WTC11 (cell line): ENCODE results near the gene TNNT3. TPM values are rescaled to one million over a fixed set of nuclear protein-coding genes. Genes with fewer than 3 reads are reported as not detected.

Experiments
- ATAC-seq: fragments of 200-7000 bp; cut with Tn5 transposase; 2 replicates; pipeline ENCODE4 v1.10.0; 2021; ENCODE audit warnings: mild to moderate bottlenecking, moderate library complexity
- CTCF ChIA-PET: fragments of 300-600 bp; sonication (Branson Sonifier 250); formaldehyde crosslinking; loops from one replicate; lab custom pipeline; 2021; ENCODE audit warnings: antibody characterized with exemption; lab: Charles Lee
- POLR2A ChIA-PET: fragments of 350-600 bp; sonication (Branson Sonifier 250); formaldehyde crosslinking; loops from one replicate; lab custom pipeline; 2021; ENCODE audit warnings: antibody characterized with exemption; lab: Charles Lee
- DNase-seq: peaks from one replicate; pipeline ENCODE4 v3.0.0; 2021; ENCODE audit warnings: low spot score
- H3K27ac Mint-ChIP-seq: 2 replicates; pipeline ENCODE4 v1.8.0; 2021; ENCODE audit warnings: mixed read lengths
- H3K27me3 Mint-ChIP-seq: 2 replicates; pipeline ENCODE4 v1.8.0; 2021; ENCODE audit warnings: low read depth, mild to moderate bottlenecking, moderate library complexity, mixed read lengths
- H3K36me3 Mint-ChIP-seq: 2 replicates; pipeline ENCODE4 v1.8.0; 2021; ENCODE audit warnings: mixed read lengths
- H3K4me1 Mint-ChIP-seq: 2 replicates; pipeline ENCODE4 v1.8.0; 2022; ENCODE audit warnings: mixed read lengths
- H3K4me3 Mint-ChIP-seq: 2 replicates; pipeline ENCODE4 v1.8.0; 2021; ENCODE audit warnings: mild to moderate bottlenecking, moderate library complexity, mixed read lengths
- H3K9me3 Mint-ChIP-seq: 2 replicates; pipeline ENCODE4 v1.8.0; 2021; ENCODE audit warnings: mixed read lengths
- ATF6 ChIP-seq: sonication (generic); formaldehyde crosslinking; IDR thresholded peaks from 2 replicates; pipeline ENCODE4 v1.8.1; 2023; ENCODE audit warnings: mild to moderate bottlenecking, missing genetic modification reagents
- CDX4 ChIP-seq: fragments of 250-450 bp; sonication (Bioruptor Pico); IDR thresholded peaks from 2 replicates; pipeline ENCODE4 v1.9.0; 2021; ENCODE audit warnings: moderate library complexity, mild to moderate bottlenecking, inconsistent platforms, borderline replicate concordance
- ELF4 ChIP-seq: sonication (generic); formaldehyde crosslinking; IDR thresholded peaks from 2 replicates; pipeline ENCODE4 v1.8.1; 2022; ENCODE audit warnings: low read depth, mild to moderate bottlenecking, moderate library complexity, missing genetic modification reagents
- ETV6 ChIP-seq: sonication (generic); formaldehyde crosslinking; IDR thresholded peaks from 2 replicates; pipeline ENCODE4 v1.8.1; 2022; ENCODE audit warnings: mild to moderate bottlenecking, missing genetic modification reagents
- FOXJ3 ChIP-seq: sonication (generic); formaldehyde crosslinking; IDR thresholded peaks from 2 replicates; pipeline ENCODE4 v1.9.0; 2021; ENCODE audit warnings: missing genetic modification reagents, mild to moderate bottlenecking, borderline replicate concordance
- GRHL2 ChIP-seq: fragments of 250-450 bp; sonication (Bioruptor Pico); IDR thresholded peaks from 2 replicates; pipeline ENCODE4 v1.8.0; 2022; ENCODE audit warnings: mild to moderate bottlenecking, moderate library complexity; ENCODE audit not compliant: insufficient replicate concordance, severe bottlenecking
- KAT7 ChIP-seq: sonication (generic); formaldehyde crosslinking; IDR thresholded peaks from 2 replicates; pipeline ENCODE4 v1.8.1; 2023; ENCODE audit warnings: missing genetic modification reagents, mild to moderate bottlenecking, borderline replicate concordance
- MAX ChIP-seq: sonication (generic); formaldehyde crosslinking; IDR thresholded peaks from 2 replicates; pipeline ENCODE4 v1.8.0; 2022; ENCODE audit warnings: mild to moderate bottlenecking, missing genetic modification reagents
- NFYB ChIP-seq: sonication (generic); formaldehyde crosslinking; conservative IDR thresholded peaks from 2 replicates; pipeline ENCODE4 v1.8.0; 2022; ENCODE audit warnings: low read depth, missing genetic modification reagents
- RELA ChIP-seq: sonication (generic); formaldehyde crosslinking; IDR thresholded peaks from 2 replicates; pipeline ENCODE4 v1.8.1; 2022; ENCODE audit warnings: missing genetic modification reagents, mild to moderate bottlenecking, borderline replicate concordance
- STAT6 ChIP-seq: sonication (generic); formaldehyde crosslinking; conservative IDR thresholded peaks from 2 replicates; pipeline ENCODE4 v1.8.1; 2023; ENCODE audit warnings: mild to moderate bottlenecking, low read depth, missing genetic modification reagents, moderate library complexity
- ZBTB21 ChIP-seq: sonication (generic); formaldehyde crosslinking; IDR thresholded peaks from 2 replicates; pipeline ENCODE4 v1.8.1; 2023; ENCODE audit warnings: mild to moderate bottlenecking, missing genetic modification reagents, borderline replicate concordance
- ZNF281 ChIP-seq: sonication (generic); formaldehyde crosslinking; IDR thresholded peaks from 2 replicates; pipeline ENCODE4 v1.8.0; 2023; ENCODE audit warnings: mild to moderate bottlenecking, missing genetic modification reagents
- ZNF396 ChIP-seq: fragments of 250-450 bp; sonication (Bioruptor Pico); IDR thresholded peaks from 2 replicates; pipeline ENCODE4 v1.8.0; 2021; ENCODE audit warnings: mild to moderate bottlenecking, moderate library complexity, borderline replicate concordance
- total RNA-seq: library from RNA; stranded (reverse); gene quantifications from 3 replicates; pipeline ENCODE4 v1.2.3, GENCODE V29; 2021
- TF ChIP-seq, protein P1 (sequence below): sonication (generic); formaldehyde crosslinking; IDR thresholded peaks from 2 replicates; pipeline ENCODE4 v1.8.1; 2023; ENCODE audit warnings: mild to moderate bottlenecking, missing genetic modification reagents, moderate library complexity

The TNNT3 gene
- total RNA-seq, 1 experiment from 2014 or later: not detected

DNA sequence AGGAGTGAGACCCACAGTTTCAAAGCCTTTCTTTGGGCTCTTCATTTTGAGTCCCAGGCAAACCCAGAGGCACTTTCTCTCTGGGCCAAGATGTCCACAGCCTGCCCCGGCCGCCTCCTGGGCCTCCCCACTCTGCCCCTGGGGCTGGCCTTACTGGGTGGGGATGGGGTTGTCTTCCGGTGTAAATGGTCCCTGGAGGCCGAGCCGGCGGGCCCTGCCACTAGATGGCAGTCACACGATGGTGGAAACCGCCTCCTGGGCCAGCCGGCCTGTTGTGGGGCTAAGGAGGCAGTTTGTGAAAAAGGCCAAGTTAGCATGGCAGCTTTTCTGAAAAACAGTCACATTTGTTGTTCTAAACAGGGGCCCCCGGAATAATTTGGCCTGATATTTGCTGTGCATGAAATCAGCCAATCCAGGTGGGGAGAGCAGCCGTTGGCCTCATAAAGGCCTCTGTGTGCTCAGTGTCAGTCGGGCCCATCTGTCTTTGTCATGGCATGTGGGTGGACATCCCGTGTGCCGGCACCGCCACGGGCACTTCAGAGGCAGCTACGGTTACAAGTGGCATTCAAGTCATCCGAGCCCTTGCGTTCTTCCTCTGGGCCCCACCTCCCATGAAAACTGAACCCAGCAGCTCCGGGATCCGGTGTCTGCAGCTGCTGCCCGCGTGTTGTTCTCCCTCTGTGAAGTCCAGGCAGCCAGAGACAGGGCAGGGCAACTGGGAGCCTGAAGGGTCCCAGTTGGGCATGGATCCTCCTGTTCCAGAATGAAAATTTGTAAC is 34.2 kb downstream of the TNNT3 start:
- no peak for TF ChIP-seq ETV6
- TF ChIP-seq ZBTB21: no peak
- ChIA-PET CTCF (interaction anchor here (0.9 to 3.0 kb wide), 4 partner anchors 46 to 198 kb away, joined by 3 to 11 read pairs (median 6); no protein-coding TSS in a partner anchor), POLR2A (no interaction called here)
- DNase-seq (no peak), ATAC-seq (0 out of 2 replicates have a peak, but pooled peaks have one; percentile 24)
- Mint-ChIP-seq H3K4me3 (no peak overlapping the region), H3K36me3 (no peaks in the 10 kb centered on the region), H3K27me3 (no peaks in the 10 kb centered on the region), H3K27ac (no peak overlapping the region), H3K4me1 (no peaks in the 10 kb centered on the region), H3K9me3 (no peaks in the 10 kb centered on the region)

DNA sequence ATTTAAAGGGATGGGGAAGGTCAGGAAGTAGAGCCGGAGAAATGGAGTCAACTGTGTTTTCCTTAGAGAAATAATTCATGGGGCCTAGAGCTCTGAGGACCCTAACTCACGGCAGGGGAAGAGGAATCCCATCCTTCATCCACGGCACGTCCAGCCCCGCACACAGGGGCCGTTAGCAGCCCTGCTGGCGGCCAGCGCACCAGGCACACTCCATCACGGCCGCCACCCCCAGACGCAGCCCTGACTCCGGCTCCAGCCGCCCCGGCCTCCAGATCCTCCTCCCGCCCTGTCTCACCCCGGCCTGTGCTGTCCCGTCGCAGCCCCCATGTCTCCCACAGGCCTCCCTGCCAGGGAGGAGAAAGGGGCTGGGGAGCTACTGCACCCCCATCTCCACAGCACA is 38.9 kb downstream of the TNNT3 start:
- Mint-ChIP-seq H3K9me3 (no peaks in the 10 kb centered on the region), H3K4me1 (no peaks in the 10 kb centered on the region), H3K4me3 (no peak overlapping the region), H3K27ac (no peak overlapping the region), H3K36me3 (no peaks in the 10 kb centered on the region), H3K27me3 (no peaks in the 10 kb centered on the region)
- CTCF ChIA-PET: interaction anchor here (0.9 to 7.9 kb wide), 2 partner anchors 193 to 198 kb away, joined by 3 to 41 read pairs; no protein-coding TSS in a partner anchor
- no peak for DNase-seq
- no peak for ATAC-seq
- POLR2A ChIA-PET: no interaction called here
- TF ChIP-seq MAX (CRISPR knock-in tag) (no peak), ELF4 (CRISPR knock-in tag) (no peak), ATF6 (CRISPR knock-in tag) (no peak), FOXJ3 (CRISPR knock-in tag) (no peak), RELA (CRISPR knock-in tag) (no peak), ZNF281 (no peak), ZNF396 (no peak), KAT7 (CRISPR knock-in tag) (no peak), STAT6 (CRISPR knock-in tag) (no peak), GRHL2 (CRISPR knock-in tag) (no peak), CDX4 (no peak), NFYB (CRISPR knock-in tag) (no peak)
- TF ChIP-seq, protein P1, sequence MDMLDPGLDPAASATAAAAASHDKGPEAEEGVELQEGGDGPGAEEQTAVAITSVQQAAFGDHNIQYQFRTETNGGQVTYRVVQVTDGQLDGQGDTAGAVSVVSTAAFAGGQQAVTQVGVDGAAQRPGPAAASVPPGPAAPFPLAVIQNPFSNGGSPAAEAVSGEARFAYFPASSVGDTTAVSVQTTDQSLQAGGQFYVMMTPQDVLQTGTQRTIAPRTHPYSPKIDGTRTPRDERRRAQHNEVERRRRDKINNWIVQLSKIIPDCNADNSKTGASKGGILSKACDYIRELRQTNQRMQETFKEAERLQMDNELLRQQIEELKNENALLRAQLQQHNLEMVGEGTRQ (CRISPR knock-in tag): no peak
